Panc1 (cell line): ENCODE data around the gene NGB. TPM values are rescaled to one million over a fixed set of nuclear protein-coding genes. Genes with fewer than 3 reads are reported as not detected.

Source experiments
- ATAC-seq: fragments of 200-7000 bp; cut with Tn5 transposase; 2 replicates; pipeline ENCODE4 v1.9.1; 2020; ENCODE audit warnings: mild to moderate bottlenecking, moderate library complexity
- BruUV-seq: library from RNA; stranded (reverse); fragments of 400-500 nt; replicated peaks from 2 replicates; lab custom pipeline; 2021; lab: Mats Ljungman, UMichigan
- CTCF ChIA-PET: fragments of 300-600 bp; sonication (Branson Sonifier 250); formaldehyde crosslinking; loops from one replicate; lab custom pipeline; 2022; ENCODE audit warnings: antibody characterized with exemption; lab: Charles Lee
- POLR2A ChIA-PET: fragments of 300-600 bp; sonication (Branson Sonifier 250); formaldehyde crosslinking; loops from one replicate; lab custom pipeline; 2022; ENCODE audit warnings: antibody characterized with exemption; lab: Charles Lee
- DNase-seq: peaks from one replicate; pipeline ENCODE4 v3.0.0-alpha.2; 2010; ENCODE audit warnings: low read depth, low spot score
- H3K27ac ChIP-seq: 2 replicates; pipeline ENCODE4 v1.5.1; 2011; ENCODE audit warnings: mild to moderate bottlenecking, low read length, inconsistent platforms
- H3K27me3 ChIP-seq: fragments of 200-500 bp; sonication (Bioruptor generic); 2 replicates; pipeline ENCODE4 v1.6.0; 2014; ENCODE audit warnings: low read length, inconsistent platforms; ENCODE audit not compliant: control insufficient read depth, insufficient read depth
- H3K36me3 ChIP-seq: fragments of 200-500 bp; sonication (Bioruptor generic); 2 replicates; pipeline ENCODE4 v1.5.1; 2014; ENCODE audit warnings: inconsistent platforms, mild to moderate bottlenecking, low read length, moderate library complexity; ENCODE audit not compliant: control insufficient read depth, insufficient read depth
- H3K4me1 ChIP-seq: 2 replicates; pipeline ENCODE4 v1.5.1; 2011; ENCODE audit warnings: inconsistent platforms, mild to moderate bottlenecking, low read length, moderate library complexity; ENCODE audit not compliant: control insufficient read depth, insufficient read depth
- H3K4me3 ChIP-seq, 2 experiments: 2 replicates each; pipeline ENCODE4 v1.5.1; 2011 to 2012; ENCODE audit warnings: low read depth in 2 of 2, low read length in 2 of 2, mild to moderate bottlenecking in 2 of 2, inconsistent platforms in 1 of 2, moderate library complexity in 1 of 2
- H3K9me3 ChIP-seq: fragments of 200-500 bp; sonication (Bioruptor generic); 2 replicates; pipeline ENCODE4 v1.5.1; 2014; ENCODE audit warnings: low read depth, mild to moderate bottlenecking, inconsistent platforms, low read length, moderate library complexity; ENCODE audit not compliant: control insufficient read depth, insufficient read depth
- CTCF ChIP-seq: fragments of 450-650 bp; IDR thresholded peaks from 2 replicates; pipeline ENCODE4 v1.5.1; 2017; ENCODE audit warnings: mild to moderate bottlenecking
- POLR2AphosphoS5 ChIP-seq: IDR thresholded peaks from 2 replicates; pipeline ENCODE4 v1.6.1; 2012; ENCODE audit warnings: mild to moderate bottlenecking, low read depth, low read length, moderate library complexity
- REST ChIP-seq, 2 experiments: IDR thresholded peaks; 2 replicates each; pipeline ENCODE4 v1.6.1; 2011 to 2012; ENCODE audit warnings: low read depth in 2 of 2, control low read depth in 1 of 2, low read length in 1 of 2, mild to moderate bottlenecking in 1 of 2, moderate library complexity in 1 of 2; ENCODE audit not compliant: insufficient read depth in 1 of 2
- SIN3A ChIP-seq: IDR thresholded peaks from 2 replicates; pipeline ENCODE4 v1.6.1; 2012; ENCODE audit warnings: low read depth, mild to moderate bottlenecking, low read length, moderate library complexity, borderline replicate concordance; ENCODE audit not compliant: insufficient read depth
- TCF7L2 ChIP-seq: IDR thresholded peaks from 2 replicates; pipeline ENCODE4 v1.6.1; 2011; ENCODE audit warnings: mild to moderate bottlenecking, low read depth, low read length, inconsistent platforms
- in situ Hi-C: cut with HindIII; loops from 2 replicates; pipeline ENCODE4 v1.10.0; 2016; ENCODE audit warnings: low sequenced_read_pairs, low pct_unique_long_range_greater_than_20kb
- intact Hi-C: fragments of 100-400 bp; cut with micrococcal nuclease; formaldehyde crosslinking; loops from one replicate; pipeline ENCODE4 v1.10.0; 2022; ENCODE audit not compliant: unreplicated experiment
- total RNA-seq: library from RNA; stranded (reverse); gene quantifications from one replicate; pipeline ENCODE4 v1.2.1, GENCODE V29; 2021; ENCODE audit not compliant: unreplicated experiment

Gene NGB
- total RNA-seq, 1 experiment from 2014 or later, result not detected

GRCh38 chr14:77219591-77219990, 51.4 kb downstream of the NGB start:
- ChIA-PET POLR2A (interaction anchor here (0.6 kb wide), 1 partner anchor 187 kb away, joined by 3 read pairs; no protein-coding TSS in a partner anchor), CTCF (no interaction called here)
- TF ChIP-seq REST (IDR thresholded peaks at IDR 0.05; ENCODE audit: insufficient read depth in 1 of 2, low read depth in 2 of 2, low read length in 1 of 2) (no peak), TCF7L2 (no peak), POLR2AphosphoS5 (no peak), SIN3A (no peak), CTCF (no peak)

GRCh38 chr14:77217551-77217950, 53.5 kb downstream of the NGB start:
- Histone ChIP-seq H3K9me3 (no peaks in the 10 kb centered on the region), H3K4me1 (0 out of 2 replicates have a peak, but pooled peaks cover 2% of the 10 kb centered on the region), H3K27ac (no peak overlapping the region), H3K4me3 (no peak overlapping the region), H3K27me3 (peaks cover 2% of the 10 kb centered on the region; the same call in 1 of the 2 replicates), H3K36me3 (no peaks in the 10 kb centered on the region)
- ChIA-PET CTCF (no interaction called here), POLR2A (no interaction called here)
- intact Hi-C loops, result no loop called here
- no TSS peak for BruUV-seq
- DNase-seq, result no peak
- ATAC-seq, result no peak
- no peak for TF ChIP-seq SIN3A
- TF ChIP-seq POLR2AphosphoS5, result no peak
- no peak for TF ChIP-seq REST (IDR thresholded peaks at IDR 0.05; ENCODE audit: insufficient read depth in 1 of 2, low read depth in 2 of 2, low read length in 1 of 2)
- TF ChIP-seq CTCF, result no peak
- no peak for TF ChIP-seq TCF7L2
- in situ Hi-C loops, result no loop called here

More at GRCh38 chr14:77219591-77219990, 51.4 kb downstream of the NGB start:
- Histone ChIP-seq H3K4me1 (0 out of 2 replicates have a peak, but pooled peaks cover 2% of the 10 kb centered on the region), H3K4me3 (no peak overlapping the region), H3K36me3 (no peaks in the 10 kb centered on the region), H3K9me3 (no peaks in the 10 kb centered on the region), H3K27ac (no peak overlapping the region), H3K27me3 (no peaks in the 10 kb centered on the region)
- peak; percentile 47; the same call in 1 of the 2 replicates for ATAC-seq
- BruUV-seq, result no TSS peak
- in situ Hi-C loops, result no loop called here
- intact Hi-C loops, result no loop called here
- DNase-seq, result no peak
